Measurements from ENCODE around the gene MAGEC3.

The MAGEC3 gene

GRCh38 chrX:141904262-141904661 is 66.1 kb downstream of the MAGEC3 start:
- DNase-seq (ENCODE audit: low read depth): no peak
- H3K4me3 ChIP-seq (ENCODE audit: low read depth, low read length): no peak overlapping the region
- no peak for TF ChIP-seq CTCF (IDR thresholded peaks at IDR 0.05; ENCODE audit: control insufficient read depth, extremely low read depth, insufficient read depth)

DNA sequence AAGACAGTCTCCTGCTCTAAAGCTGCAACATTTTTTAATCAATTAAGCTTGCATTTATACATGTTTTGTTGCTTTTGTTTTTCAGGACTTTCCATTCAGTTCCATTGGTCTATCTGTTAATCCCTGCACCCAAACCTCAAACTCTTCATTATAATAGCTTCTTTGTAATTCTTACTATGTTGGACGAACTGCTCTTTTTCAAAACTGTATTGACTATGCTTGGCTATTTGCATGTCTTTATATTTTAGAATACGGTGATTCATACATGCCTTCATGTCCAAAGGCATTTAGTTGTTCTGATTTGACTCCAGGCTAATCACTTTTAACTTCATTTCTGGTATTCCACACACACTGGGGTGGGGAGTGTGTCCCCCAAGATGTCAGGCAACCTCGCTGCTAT is 79.7 kb downstream of the MAGEC3 start:
- no peak for TF ChIP-seq CTCF (IDR thresholded peaks at IDR 0.05; ENCODE audit: control insufficient read depth, extremely low read depth, insufficient read depth)
- DNase-seq (ENCODE audit: low read depth): no peak
- no peak overlapping the region for H3K4me3 ChIP-seq (ENCODE audit: low read depth, low read length)

- DNase-seq (ENCODE audit: low read depth): no peak
- H3K4me3 ChIP-seq (ENCODE audit: low read depth, low read length): no peak overlapping the region
- TF ChIP-seq CTCF (IDR thresholded peaks at IDR 0.05; ENCODE audit: control insufficient read depth, extremely low read depth, insufficient read depth): no peak
Measured at GRCh38 chrX:141924293-141924692, 86.2 kb downstream of the MAGEC3 start.

DNA sequence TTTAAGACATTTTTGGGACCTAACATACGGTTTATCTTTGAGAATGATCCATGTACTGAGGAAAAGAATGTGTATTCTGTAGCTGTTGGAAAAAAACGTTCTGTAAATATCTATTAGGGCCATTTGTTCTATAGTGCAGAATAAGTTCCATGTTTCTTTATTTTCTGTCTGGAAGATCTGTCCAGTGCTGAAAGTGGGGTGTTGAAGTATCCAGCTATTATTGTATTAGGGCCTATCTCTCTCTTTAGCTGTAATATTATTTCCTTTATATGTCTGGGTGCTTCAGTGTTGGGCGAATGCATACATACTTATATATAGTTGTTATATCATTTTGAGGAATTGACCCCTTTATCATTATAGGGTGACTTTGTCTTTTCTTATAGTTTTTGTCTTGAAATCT is 90.3 kb downstream of the MAGEC3 start:
- no peak overlapping the region for H3K4me3 ChIP-seq (ENCODE audit: low read depth, low read length)
- TF ChIP-seq CTCF (IDR thresholded peaks at IDR 0.05; ENCODE audit: control insufficient read depth, extremely low read depth, insufficient read depth): no peak
- DNase-seq (ENCODE audit: low read depth): no peak

GRCh38 chrX:141934059-141934641 is 96.0 kb downstream of the MAGEC3 start:
- H3K4me3 ChIP-seq (ENCODE audit: low read depth, low read length): no peak overlapping the region
- no peak for DNase-seq (ENCODE audit: low read depth)
- no peak for TF ChIP-seq CTCF (IDR thresholded peaks at IDR 0.05; ENCODE audit: control insufficient read depth, extremely low read depth, insufficient read depth)

DNA sequence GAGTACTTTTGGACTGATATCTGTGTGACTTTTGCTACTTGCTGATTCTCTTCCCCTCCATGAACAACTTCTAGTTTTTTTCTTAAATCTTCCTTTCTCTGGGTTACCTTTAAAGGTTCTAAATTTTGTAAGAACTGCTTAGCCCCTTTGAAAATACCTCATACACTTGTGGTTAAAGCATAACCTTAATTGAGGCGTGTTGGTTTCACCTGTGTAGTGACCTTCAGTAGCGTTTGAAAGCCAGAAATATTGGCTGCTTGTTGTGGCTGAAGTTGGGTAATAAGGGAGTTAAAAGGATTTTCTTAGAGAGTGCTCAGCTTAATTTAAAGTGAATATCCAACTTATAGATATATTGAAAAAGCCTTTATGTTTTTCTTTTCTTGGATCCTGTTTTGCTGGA is 97.5 kb downstream of the MAGEC3 start:
- no peak for DNase-seq (ENCODE audit: low read depth)
- H3K4me3 ChIP-seq (ENCODE audit: low read depth, low read length): no peak overlapping the region
- no peak for TF ChIP-seq CTCF (IDR thresholded peaks at IDR 0.05; ENCODE audit: control insufficient read depth, extremely low read depth, insufficient read depth)

- peak; percentile 7 for DNase-seq (ENCODE audit: low read depth)
- no peak overlapping the region for H3K4me3 ChIP-seq (ENCODE audit: low read depth, low read length)
- peak; percentile 40; the same call in 1 of the 2 replicates for TF ChIP-seq CTCF (IDR thresholded peaks at IDR 0.05; ENCODE audit: control insufficient read depth, extremely low read depth, insufficient read depth)
Measured at GRCh38 chrX:141936080-141936479, 98.0 kb downstream of the MAGEC3 start.
